Tibial artery (tissue), 4 donors: ENCODE results near the gene CMSS1.

Source experiments
- DNase-seq, 2 donors: peaks; one replicate each; pipeline ENCODE4 v3.0.0-alpha.2; 2019
- H3K27ac ChIP-seq, 2 donors: fragments of 200-600 bp; sonication (generic) in 1 of 2; 1 replicate in 1 of 2; 2 replicates in 1 of 2; pipeline ENCODE4 v1.5.1; 2018 to 2019; ENCODE audit warnings: mild to moderate bottlenecking in 1 of 2
- H3K27me3 ChIP-seq, 2 donors: fragments of 200-600 bp; sonication (generic) in 1 of 2; one replicate each; pipeline versions ENCODE4 v1.5.1 to v1.6.0; 2016 to 2019
- H3K36me3 ChIP-seq, 3 donors: fragments of 200-600 bp; sonication (generic) in 2 of 3; one replicate each; pipeline ENCODE4 v1.5.1; 2016 to 2019; ENCODE audit warnings: mild to moderate bottlenecking in 2 of 3
- H3K4me1 ChIP-seq, 4 donors: fragments of 200-600 bp; sonication (generic) in 2 of 4; 1 replicate in 3 of 4; 2 replicates in 1 of 4; pipeline ENCODE4 v1.5.1; 2016 to 2019
- H3K4me3 ChIP-seq, 2 donors: fragments of 200-600 bp; sonication (generic) in 1 of 2; 1 replicate in 1 of 2; 2 replicates in 1 of 2; pipeline ENCODE4 v1.5.1; 2018 to 2019; ENCODE audit warnings: mild to moderate bottlenecking in 2 of 2
- H3K9me3 ChIP-seq, 3 donors: fragments of 200-600 bp; sonication (generic) in 1 of 3; one replicate each; pipeline ENCODE4 v1.5.1; 2016 to 2019
- intact Hi-C: fragments of 100-400 bp; cut with DNase I; formaldehyde crosslinking; loops from one replicate; pipeline ENCODE4 v1.15.0; 2023; ENCODE audit warnings: low total_unique reads
- TF ChIP-seq, protein P1 (sequence below), 2 experiments: fragments of 200-600 bp in 1 of 2; fragments of 450-650 bp in 1 of 2; IDR thresholded peaks; one replicate each; pipeline ENCODE4 v1.5.1; 2017 to 2019; ENCODE audit warnings: antibody characterized with exemption in 2 of 2, mild to moderate bottlenecking in 1 of 2, moderate library complexity in 1 of 2

Gene CMSS1

DNA sequence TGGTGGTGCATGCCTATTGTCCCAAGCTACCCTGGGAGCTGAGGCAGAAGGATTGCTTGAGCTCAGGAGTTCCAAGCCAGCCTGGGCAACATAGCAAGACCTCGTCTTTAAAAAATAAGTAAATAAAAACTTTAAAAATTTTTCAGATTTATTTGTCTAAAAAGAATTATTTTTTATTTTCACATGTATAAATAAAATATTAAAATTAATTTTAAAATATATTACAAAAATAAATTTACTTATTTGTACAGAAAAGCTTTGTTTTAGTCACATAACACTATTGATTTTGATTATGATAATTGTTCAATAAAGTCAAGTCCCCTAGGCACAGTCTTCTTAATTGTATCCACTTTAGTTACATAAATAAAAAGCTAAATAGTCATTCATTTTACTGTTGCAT is 211.4 kb downstream of the CMSS1 start:
- intact Hi-C loops, result no loop called here
- Histone ChIP-seq H3K27me3 (no peaks in the 10 kb centered on the region), H3K4me1 (peaks cover 0 to 59% (median 16%) of the 10 kb centered on the region in 4 donors), H3K27ac (no peak overlapping the region), H3K36me3 (no peaks in the 10 kb centered on the region), H3K4me3 (no peak overlapping the region), H3K9me3 (no peaks in the 10 kb centered on the region)
- no peak for DNase-seq
- TF ChIP-seq, protein P1, sequence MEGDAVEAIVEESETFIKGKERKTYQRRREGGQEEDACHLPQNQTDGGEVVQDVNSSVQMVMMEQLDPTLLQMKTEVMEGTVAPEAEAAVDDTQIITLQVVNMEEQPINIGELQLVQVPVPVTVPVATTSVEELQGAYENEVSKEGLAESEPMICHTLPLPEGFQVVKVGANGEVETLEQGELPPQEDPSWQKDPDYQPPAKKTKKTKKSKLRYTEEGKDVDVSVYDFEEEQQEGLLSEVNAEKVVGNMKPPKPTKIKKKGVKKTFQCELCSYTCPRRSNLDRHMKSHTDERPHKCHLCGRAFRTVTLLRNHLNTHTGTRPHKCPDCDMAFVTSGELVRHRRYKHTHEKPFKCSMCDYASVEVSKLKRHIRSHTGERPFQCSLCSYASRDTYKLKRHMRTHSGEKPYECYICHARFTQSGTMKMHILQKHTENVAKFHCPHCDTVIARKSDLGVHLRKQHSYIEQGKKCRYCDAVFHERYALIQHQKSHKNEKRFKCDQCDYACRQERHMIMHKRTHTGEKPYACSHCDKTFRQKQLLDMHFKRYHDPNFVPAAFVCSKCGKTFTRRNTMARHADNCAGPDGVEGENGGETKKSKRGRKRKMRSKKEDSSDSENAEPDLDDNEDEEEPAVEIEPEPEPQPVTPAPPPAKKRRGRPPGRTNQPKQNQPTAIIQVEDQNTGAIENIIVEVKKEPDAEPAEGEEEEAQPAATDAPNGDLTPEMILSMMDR (IDR thresholded peaks at IDR 0.05), result no peak

DNA sequence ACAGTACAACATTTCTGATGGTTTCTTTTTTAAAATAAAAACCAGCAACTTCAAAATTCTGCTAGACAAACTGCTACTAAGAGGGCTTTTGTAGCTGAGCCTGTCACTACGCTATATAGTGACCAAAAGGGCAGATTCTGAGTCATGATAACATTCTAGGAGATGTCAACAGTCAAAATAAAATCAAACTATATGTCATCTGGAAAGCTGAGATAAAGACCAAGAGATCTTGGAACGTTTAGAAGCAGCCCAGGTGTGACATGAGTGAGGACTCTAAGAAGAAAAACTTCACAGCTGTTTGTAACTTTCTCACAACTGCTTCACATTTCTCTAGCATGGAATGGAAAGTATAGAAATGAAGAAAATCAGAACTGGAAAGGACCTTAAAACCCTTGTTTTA is 212.0 kb downstream of the CMSS1 start:
- H3K4me3 ChIP-seq, result no peak overlapping the region
- peaks cover 0 to 59% (median 10%) of the 10 kb centered on the region in 4 donors for H3K4me1 ChIP-seq
- no peaks in the 10 kb centered on the region for H3K27me3 ChIP-seq
- TF ChIP-seq, protein P1 (IDR thresholded peaks at IDR 0.05), result no peak
- H3K36me3 ChIP-seq, result no peaks in the 10 kb centered on the region
- no peak overlapping the region for H3K27ac ChIP-seq
- intact Hi-C loops, result no loop called here
- DNase-seq, result no peak
- no peaks in the 10 kb centered on the region for H3K9me3 ChIP-seq

DNA sequence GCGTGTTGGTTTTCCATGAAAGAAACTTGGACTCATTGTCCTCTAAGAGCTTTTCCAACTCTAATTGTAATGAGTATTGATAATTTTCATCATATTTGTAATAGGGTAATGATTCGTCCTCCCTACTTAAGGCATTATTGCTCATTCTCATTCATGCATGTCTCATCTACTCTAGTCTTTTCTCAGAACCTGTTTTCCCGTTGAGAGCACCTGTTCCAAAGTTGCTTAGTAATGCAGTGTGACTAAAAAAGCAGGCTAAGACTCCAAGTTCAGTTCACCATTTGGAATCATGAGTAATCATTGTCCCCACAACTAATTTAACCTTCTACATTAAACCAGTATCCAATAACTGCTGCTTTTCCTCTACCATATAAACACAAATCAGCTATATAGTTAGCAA is 212.7 kb downstream of the CMSS1 start:
- peaks cover 0 to 54% (median 6%) of the 10 kb centered on the region in 4 donors for H3K4me1 ChIP-seq
- intact Hi-C loops, result no loop called here
- no peaks in the 10 kb centered on the region for H3K9me3 ChIP-seq
- TF ChIP-seq, protein P1 (IDR thresholded peaks at IDR 0.05), result no peak
- no peaks in the 10 kb centered on the region for H3K36me3 ChIP-seq
- DNase-seq, result no peak
- no peak overlapping the region for H3K27ac ChIP-seq
- no peak overlapping the region for H3K4me3 ChIP-seq
- no peaks in the 10 kb centered on the region for H3K27me3 ChIP-seq

DNA sequence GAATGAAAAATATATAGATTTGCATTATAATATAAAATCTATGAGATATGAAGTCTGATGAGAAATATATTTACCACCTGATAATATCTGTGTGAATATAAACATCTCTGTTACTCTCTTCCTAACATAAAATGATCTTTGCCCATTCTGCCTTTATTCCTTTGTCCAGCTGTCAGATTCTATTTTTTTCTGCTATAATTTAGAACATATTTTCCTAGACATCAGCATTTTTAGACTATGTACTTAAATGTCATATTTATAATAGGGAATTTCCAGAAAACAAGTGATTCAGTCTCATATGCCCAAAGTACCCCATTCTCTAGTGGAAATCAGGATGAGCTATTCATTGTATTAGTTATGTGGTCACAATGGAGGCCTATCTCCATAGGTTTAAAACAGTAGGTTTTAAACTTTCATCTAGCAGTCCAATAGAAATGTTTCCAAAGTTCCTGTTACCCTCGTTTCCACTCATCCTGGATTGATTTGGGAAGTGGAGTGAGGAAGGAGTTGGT is 213.3 kb downstream of the CMSS1 start:
- no peak overlapping the region for H3K4me3 ChIP-seq
- H3K4me1 ChIP-seq, result peaks cover 0 to 47% (median 5%) of the 10 kb centered on the region in 4 donors
- TF ChIP-seq, protein P1 (IDR thresholded peaks at IDR 0.05), result no peak
- no peaks in the 10 kb centered on the region for H3K27me3 ChIP-seq
- intact Hi-C loops, result no loop called here
- DNase-seq, result no peak
- H3K9me3 ChIP-seq, result no peaks in the 10 kb centered on the region
- no peak overlapping the region for H3K27ac ChIP-seq
- no peaks in the 10 kb centered on the region for H3K36me3 ChIP-seq

DNA sequence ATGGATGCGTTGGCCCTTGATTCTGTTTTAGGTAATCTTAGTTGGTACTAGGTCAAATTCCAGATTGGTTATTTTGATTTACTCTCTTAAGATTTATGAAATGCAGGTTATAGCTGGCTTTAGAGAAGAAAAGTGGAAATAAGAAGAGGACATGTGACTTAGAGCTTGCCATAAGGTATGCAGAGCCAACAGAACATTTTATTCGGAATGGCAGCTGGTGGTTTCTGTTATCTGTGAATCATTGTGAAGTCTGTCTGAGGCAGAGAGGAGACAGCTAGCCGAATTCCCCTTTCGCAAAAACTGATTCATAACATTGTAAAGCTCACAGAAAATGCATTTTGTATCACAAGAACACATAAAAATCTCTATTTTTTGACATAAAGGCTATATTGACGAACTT is 214.6 kb downstream of the CMSS1 start:
- Histone ChIP-seq H3K9me3 (no peaks in the 10 kb centered on the region), H3K4me3 (no peak overlapping the region), H3K36me3 (no peaks in the 10 kb centered on the region), H3K4me1 (peaks cover 0 to 44% (median 5%) of the 10 kb centered on the region in 4 donors), H3K27me3 (no peaks in the 10 kb centered on the region), H3K27ac (no peak overlapping the region)
- intact Hi-C loops, result no loop called here
- TF ChIP-seq, protein P1 (IDR thresholded peaks at IDR 0.05), result no peak
- DNase-seq, result no peak

DNA sequence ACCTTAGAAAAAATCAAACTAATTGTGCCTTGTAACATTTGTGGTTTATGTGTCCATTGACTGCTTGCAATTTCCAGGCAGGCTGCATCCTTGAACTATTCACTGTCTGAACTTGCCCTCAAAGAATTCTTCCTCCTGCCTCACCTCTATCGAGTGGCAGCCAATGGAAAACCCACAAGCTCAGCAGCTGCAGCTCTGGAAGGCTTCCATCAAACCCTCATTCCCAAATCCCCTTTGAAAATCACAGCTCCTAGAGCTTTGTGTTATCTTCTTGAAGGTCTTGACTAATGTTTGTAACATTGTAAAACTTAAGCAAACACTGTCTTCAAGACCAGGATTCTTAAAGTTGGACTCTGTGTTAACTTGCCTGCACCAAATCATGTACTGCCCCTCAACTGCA is 215.5 kb downstream of the CMSS1 start:
- H3K4me1 ChIP-seq, result peaks cover 0 to 44% (median 5%) of the 10 kb centered on the region in 4 donors
- no peaks in the 10 kb centered on the region for H3K36me3 ChIP-seq
- no peak for DNase-seq
- H3K9me3 ChIP-seq, result no peaks in the 10 kb centered on the region
- H3K4me3 ChIP-seq, result no peak overlapping the region
- TF ChIP-seq, protein P1 (IDR thresholded peaks at IDR 0.05), result no peak
- no peak overlapping the region for H3K27ac ChIP-seq
- H3K27me3 ChIP-seq, result no peaks in the 10 kb centered on the region
- intact Hi-C loops, result no loop called here
